H9 (cell line): ENCODE measurements around the gene H2BK1. TPM values are rescaled to one million over a fixed set of nuclear protein-coding genes. Genes with fewer than 3 reads are reported as not detected.

ENCODE experiments used
- DNase-seq: peaks from one replicate; pipeline ENCODE4 v3.0.0-alpha.2; 2017
- H2AFZ ChIP-seq: one replicate; pipeline ENCODE4 v1.6.1; 2013; ENCODE audit warnings: mild to moderate bottlenecking, low read length, control low read depth, moderate library complexity
- H2AK5ac ChIP-seq: 2 replicates; pipeline ENCODE4 v1.6.1; 2013; ENCODE audit warnings: low read length, control low read depth, mixed read lengths; ENCODE audit not compliant: insufficient read length
- H2BK120ac ChIP-seq: one replicate; pipeline ENCODE4 v1.6.1; 2013; ENCODE audit warnings: low read depth, mild to moderate bottlenecking, low read length, control low read depth, inconsistent platforms; ENCODE audit not compliant: poor library complexity, severe bottlenecking
- H2BK12ac ChIP-seq: 2 replicates; pipeline ENCODE4 v1.6.1; 2013; ENCODE audit warnings: low read length, control low read depth, mixed read lengths, low read depth; ENCODE audit not compliant: insufficient read length
- H2BK15ac ChIP-seq: 2 replicates; pipeline ENCODE4 v1.6.1; 2013; ENCODE audit warnings: low read depth, low read length, control low read depth
- H2BK20ac ChIP-seq: one replicate; pipeline ENCODE4 v1.6.1; 2013; ENCODE audit warnings: low read depth, mild to moderate bottlenecking, low read length, control low read depth, inconsistent platforms; ENCODE audit not compliant: poor library complexity, severe bottlenecking
- H2BK5ac ChIP-seq: 2 replicates; pipeline ENCODE4 v1.6.1; 2013; ENCODE audit warnings: low read length, control low read depth, mixed read lengths; ENCODE audit not compliant: insufficient read length
- H3K14ac ChIP-seq: 2 replicates; pipeline ENCODE4 v1.6.1; 2013; ENCODE audit warnings: low read length, control low read depth; ENCODE audit not compliant: insufficient read depth
- H3K18ac ChIP-seq: 2 replicates; pipeline ENCODE4 v1.6.1; 2013; ENCODE audit warnings: low read depth, mild to moderate bottlenecking, mixed read lengths, low read length, control low read depth; ENCODE audit not compliant: insufficient read length
- H3K23ac ChIP-seq: 2 replicates; pipeline ENCODE4 v1.6.1; 2013; ENCODE audit warnings: low read length, control low read depth, mixed read lengths, low read depth; ENCODE audit not compliant: insufficient read length
- H3K23me2 ChIP-seq: 2 replicates; pipeline ENCODE4 v1.6.1; 2013; ENCODE audit warnings: low read depth, mild to moderate bottlenecking, mixed read lengths, low read length, control low read depth; ENCODE audit not compliant: insufficient read length, poor library complexity, severe bottlenecking
- H3K27ac ChIP-seq: 2 replicates; pipeline ENCODE4 v1.5.1; 2013; ENCODE audit warnings: low read length, control low read depth, mixed read lengths, low read depth; ENCODE audit not compliant: insufficient read length
- H3K27me3 ChIP-seq: 2 replicates; pipeline ENCODE4 v1.6.1; 2013; ENCODE audit warnings: low read length, control low read depth, inconsistent platforms; ENCODE audit not compliant: insufficient read depth
- H3K4ac ChIP-seq: 2 replicates; pipeline ENCODE4 v1.6.1; 2013; ENCODE audit warnings: low read depth, mild to moderate bottlenecking, control low read depth, inconsistent platforms, low read length, moderate library complexity
- H3K4me1 ChIP-seq: 2 replicates; pipeline ENCODE4 v1.6.1; 2013; ENCODE audit warnings: low read length, control low read depth, inconsistent platforms; ENCODE audit not compliant: insufficient read depth
- H3K4me2 ChIP-seq: 2 replicates; pipeline ENCODE4 v1.6.1; 2013; ENCODE audit warnings: low read length, control low read depth, mixed read lengths; ENCODE audit not compliant: insufficient read length, insufficient read depth
- H3K56ac ChIP-seq: 2 replicates; pipeline ENCODE4 v1.6.1; 2013; ENCODE audit warnings: low read depth, mild to moderate bottlenecking, mixed read lengths, low read length, control low read depth; ENCODE audit not compliant: insufficient read length
- H3K79me1 ChIP-seq: 2 replicates; pipeline ENCODE4 v1.6.1; 2013; ENCODE audit warnings: low read depth, mild to moderate bottlenecking, moderate library complexity, low read length, control low read depth, inconsistent platforms; ENCODE audit not compliant: insufficient read depth, poor library complexity, severe bottlenecking
- H3K79me2 ChIP-seq: 2 replicates; pipeline ENCODE4 v1.6.1; 2013; ENCODE audit warnings: low read length, control low read depth, inconsistent platforms; ENCODE audit not compliant: insufficient read depth
- H3K9ac ChIP-seq: 2 replicates; pipeline ENCODE4 v1.6.1; 2013; ENCODE audit warnings: low read length, control low read depth, mixed read lengths; ENCODE audit not compliant: insufficient read length; ENCODE audit errors: extremely low read depth
- H3K9me3 ChIP-seq: one replicate; pipeline ENCODE4 v1.6.1; 2013; ENCODE audit warnings: low read depth, low read length, inconsistent platforms; ENCODE audit not compliant: control insufficient read depth
- H3T11ph ChIP-seq: one replicate; pipeline ENCODE4 v1.6.1; 2013; ENCODE audit warnings: mild to moderate bottlenecking, low read length, control low read depth, inconsistent platforms
- H4K20me1 ChIP-seq: one replicate; pipeline ENCODE4 v1.6.1; 2013; ENCODE audit not compliant: control insufficient read depth, insufficient read length, insufficient read depth
- H4K5ac ChIP-seq: 2 replicates; pipeline ENCODE4 v1.6.1; 2013; ENCODE audit warnings: low read depth, mild to moderate bottlenecking, mixed read lengths, low read length, control low read depth; ENCODE audit not compliant: insufficient read length
- H4K8ac ChIP-seq: replicated peaks from 2 replicates; pipeline ENCODE4 v1.6.1; 2013; ENCODE audit warnings: low read length, control low read depth, mixed read lengths, low read depth; ENCODE audit not compliant: insufficient read length
- H4K91ac ChIP-seq: 2 replicates; pipeline ENCODE4 v1.6.1; 2013; ENCODE audit warnings: low read depth, mild to moderate bottlenecking, moderate library complexity, mixed read lengths, low read length, control low read depth; ENCODE audit not compliant: insufficient read length
- H3K27ac Mint-ChIP-seq, 3 experiments: 2 replicates in 2 of 3; 3 replicates in 1 of 3; pipeline ENCODE4 v1.8.0; 2020 to 2021; ENCODE audit warnings: mixed read lengths in 3 of 3, mild to moderate bottlenecking in 1 of 3, moderate library complexity in 1 of 3
- H3K27me3 Mint-ChIP-seq: 2 replicates; pipeline ENCODE4 v1.8.0; 2021; ENCODE audit warnings: low read depth, mild to moderate bottlenecking, moderate library complexity, mixed read lengths
- H3K36me3 Mint-ChIP-seq, 3 experiments: 2 replicates in 2 of 3; 3 replicates in 1 of 3; pipeline ENCODE4 v1.8.0; 2020 to 2021; ENCODE audit warnings: low read depth in 3 of 3, mixed read lengths in 3 of 3; ENCODE audit not compliant: insufficient read depth in 1 of 3
- H3K4me1 Mint-ChIP-seq, 2 experiments: 2 replicates each; pipeline ENCODE4 v1.8.0; 2020; ENCODE audit warnings: mixed read lengths in 2 of 2
- H3K4me3 Mint-ChIP-seq, 2 experiments: 2 replicates in 1 of 2; 3 replicates in 1 of 2; pipeline ENCODE4 v1.8.0; 2020 to 2021; ENCODE audit warnings: mild to moderate bottlenecking in 2 of 2, mixed read lengths in 2 of 2, moderate library complexity in 1 of 2
- H3K9me3 Mint-ChIP-seq, 2 experiments: 2 replicates in 1 of 2; 3 replicates in 1 of 2; pipeline ENCODE4 v1.8.0; 2020; ENCODE audit warnings: mild to moderate bottlenecking in 2 of 2, mixed read lengths in 2 of 2, moderate library complexity in 1 of 2
- CTCF ChIP-seq: fragments of 200-600 bp; sonication (generic); conservative IDR thresholded peaks from 3 replicates; pipeline ENCODE4 v1.8.0; 2021; ENCODE audit warnings: antibody characterized with exemption, mild to moderate bottlenecking
- WGBS: extraction: QIAGEN DNeasy Blood & Tissue Kit; methylation state at CpG from one replicate; pipeline ENCODE4 v1.1.7; 2013; ENCODE audit warnings: missing lambda C conversion rate, low lambda C conversion rate, mixed read lengths; ENCODE audit not compliant: insufficient read length; ENCODE audit errors: extremely low coverage; 5-methylcytosine and 5-hydroxymethylcytosine counted together
- total RNA-seq: library from RNA; stranded (reverse); gene quantifications from 2 replicates; pipeline ENCODE4 v1.2.1, GENCODE V29; 2021

Gene H2BK1
- total RNA-seq, 1 experiment from 2014 or later: not detected

- Histone ChIP-seq H3K9ac (no peak overlapping the region), H3K4me1 (peaks cover 3% of the 10 kb centered on the region; the same call in 1 of the 2 replicates), H3K18ac (no peak overlapping the region), H2AFZ (no peak overlapping the region), H3K27ac (no peak overlapping the region), H3K23me2 (peaks cover under 1% of the 10 kb centered on the region), H2BK15ac (no peak overlapping the region), H3T11ph (no peak overlapping the region), H2BK5ac (no peak overlapping the region), H2AK5ac (no peak overlapping the region), H3K56ac (no peak overlapping the region), H2BK120ac (no peak overlapping the region), H3K27me3 (no peaks in the 10 kb centered on the region; the same call in 1 of the 2 replicates), H3K14ac (no peak overlapping the region), H3K4me2 (no peak overlapping the region), H2BK12ac (no peak overlapping the region), H3K9me3 (no peaks in the 10 kb centered on the region), H4K5ac (no peak overlapping the region), H4K8ac (no peak overlapping the region), H4K91ac (no peak overlapping the region), H3K79me2 (no peaks in the 10 kb centered on the region), H3K79me1 (no peaks in the 10 kb centered on the region), H2BK20ac (no peak overlapping the region), H3K4ac (no peak overlapping the region), H3K23ac (no peak overlapping the region), H4K20me1 (no peaks in the 10 kb centered on the region)
- WGBS: no CpG with 5 or more reads among the region's 7 CpGs
- peaks cover 90% of the 10 kb centered on the region for H3K27me3 Mint-ChIP-seq
- H3K36me3 Mint-ChIP-seq: no peaks in the 10 kb centered on the region; a peak in 1 of 7 replicates
- H3K4me1 Mint-ChIP-seq: peaks cover 9 to 27% of the 10 kb centered on the region in 2 experiments
- H3K4me3 Mint-ChIP-seq: no peak overlapping the region
- H3K27ac Mint-ChIP-seq: no peak overlapping the region; a peak in 1 of 7 replicates
- no peak for DNase-seq
- no peaks in the 10 kb centered on the region; a peak in 1 of 5 replicates for H3K9me3 Mint-ChIP-seq
- no peak for TF ChIP-seq CTCF
Measured at GRCh38 chr7:151257990-151258389, 47.7 kb upstream of the H2BK1 start.
